ENCODE measurements around the gene UFD1. TPM values are rescaled to one million over a fixed set of nuclear protein-coding genes. Genes with fewer than 3 reads are reported as not detected.

The UFD1 gene
- total and polyA plus RNA-seq, 9 of the 15 experiments (the other 6 are each of a cell fraction or from before 2014, with no cell fraction given): 238 to 645 (median 363) TPM

- no peak for TF ChIP-seq REST (IDR thresholded peaks at IDR 0.05; ENCODE audit: borderline replicate concordance)
- no peak for TF ChIP-seq REST (CRISPR knock-in tag; IDR thresholded peaks at IDR 0.05; ENCODE audit: low read depth)
- TF ChIP-seq BACH1 (tag; IDR thresholded peaks at IDR 0.05): no peak
- no peak for TF ChIP-seq RAD21 (CRISPR knock-in tag; conservative IDR thresholded peaks at IDR 0.05 in 1 of 2, IDR thresholded peaks at IDR 0.05 in 1 of 2)
- no peak for TF ChIP-seq ZNF707 (CRISPR knock-in tag; conservative IDR thresholded peaks at IDR 0.05)
- TF ChIP-seq CBFB (CRISPR knock-in tag; IDR thresholded peaks at IDR 0.05): no peak
- TF ChIP-seq ZNF778 (CRISPR knock-in tag; IDR thresholded peaks at IDR 0.05): no peak
- TF ChIP-seq KAT2B (IDR thresholded peaks at IDR 0.05; ENCODE audit: low read depth, low read length): no peak
- TF ChIP-seq SIRT6 (IDR thresholded peaks at IDR 0.05; ENCODE audit: low read depth, low read length): peak; percentile 84
- no peak for TF ChIP-seq ZNF23 (CRISPR knock-in tag; IDR thresholded peaks at IDR 0.05)
- no peak for TF ChIP-seq ATF2 (CRISPR knock-in tag; IDR thresholded peaks at IDR 0.05)
- TF ChIP-seq IRF2 (CRISPR knock-in tag; IDR thresholded peaks at IDR 0.05): no peak
- no peak for TF ChIP-seq MAFG (tag; conservative IDR thresholded peaks at IDR 0.05)
- TF ChIP-seq CEBPZ (IDR thresholded peaks at IDR 0.05; ENCODE audit: borderline replicate concordance, low read depth, low read length): no peak
- TF ChIP-seq POU5F1 (IDR thresholded peaks at IDR 0.05; ENCODE audit: borderline replicate concordance, low read depth, low read length, partially characterized antibody): no peak
- no peak for TF ChIP-seq HDAC2 (IDR thresholded peaks at IDR 0.05)
- TF ChIP-seq ZNF184 (CRISPR knock-in tag; IDR thresholded peaks at IDR 0.05): no peak
Observed at GRCh38 chr22:19478901-19479354, at the start of gene UFD1 (continued).
